HG03064 (cell line): Measurements from ENCODE around the gene MEG3.

Experiments
- ATAC-seq: cut with Tn5 transposase; IDR thresholded peaks from one replicate; pipeline ENCODE4 v1.9.1; 2021; ENCODE audit warnings: low read depth; ENCODE audit not compliant: unreplicated experiment

MEG3 gene

DNA sequence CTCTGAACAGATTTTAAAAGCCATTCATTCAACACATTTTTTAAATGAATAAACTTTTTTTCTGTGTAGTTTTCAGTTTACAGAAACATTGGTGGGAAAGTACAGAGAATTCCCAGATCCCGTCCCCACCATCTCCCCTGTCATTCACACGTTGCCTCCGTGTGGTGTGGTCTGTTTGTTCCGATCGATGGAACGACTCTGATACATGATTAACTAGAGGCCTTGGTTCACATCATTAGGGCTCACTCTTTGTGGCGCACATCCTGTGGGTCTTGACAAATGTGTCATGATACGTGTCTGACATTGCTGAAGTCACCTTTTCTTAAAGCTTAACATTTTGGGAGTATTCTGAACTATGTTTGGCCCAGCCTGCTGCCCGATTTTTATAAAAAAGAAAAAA is 18.5 kb downstream of the MEG3 start:
- ATAC-seq: no peak

DNA sequence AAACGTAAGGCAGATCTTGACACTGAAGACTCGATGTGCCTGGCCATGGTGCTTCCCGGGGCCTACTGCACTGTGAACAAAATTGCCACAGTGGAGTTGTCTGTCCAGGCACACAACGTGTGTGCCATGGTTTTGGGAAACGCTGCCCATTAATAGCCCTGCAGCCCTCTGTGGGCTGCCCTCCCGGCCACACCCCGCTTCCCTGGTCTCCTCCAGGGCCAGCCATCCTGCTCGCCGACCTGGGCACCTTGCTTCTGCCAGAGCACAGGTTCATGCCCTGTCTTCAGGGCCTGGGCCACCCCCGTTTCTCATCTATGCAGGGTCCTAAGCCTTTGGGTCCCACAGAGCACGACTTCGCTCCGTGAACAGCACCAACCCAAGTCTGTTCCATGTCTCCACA is 18.9 kb downstream of the MEG3 start:
- ATAC-seq: no peak

DNA sequence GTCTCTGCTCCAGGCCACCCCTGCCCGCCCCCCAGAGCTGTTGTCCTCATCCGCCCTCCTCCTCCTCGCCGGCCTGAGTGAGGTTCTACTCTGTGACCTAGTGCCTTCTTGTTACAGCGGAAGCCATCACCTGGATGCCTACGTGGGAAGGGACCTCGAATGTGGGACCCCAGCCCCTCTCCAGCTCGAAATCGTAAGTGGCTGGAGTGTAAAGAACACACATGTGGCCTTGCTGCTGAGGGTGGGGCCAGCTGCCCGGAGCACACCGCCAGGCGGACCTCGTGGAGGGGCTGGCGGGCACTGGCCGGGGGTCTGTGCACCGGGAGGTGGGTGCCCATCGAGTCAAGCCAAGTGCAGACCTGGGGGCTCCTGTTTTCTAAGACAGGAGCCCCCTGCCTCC is 19.4 kb downstream of the MEG3 start:
- no peak for ATAC-seq

DNA sequence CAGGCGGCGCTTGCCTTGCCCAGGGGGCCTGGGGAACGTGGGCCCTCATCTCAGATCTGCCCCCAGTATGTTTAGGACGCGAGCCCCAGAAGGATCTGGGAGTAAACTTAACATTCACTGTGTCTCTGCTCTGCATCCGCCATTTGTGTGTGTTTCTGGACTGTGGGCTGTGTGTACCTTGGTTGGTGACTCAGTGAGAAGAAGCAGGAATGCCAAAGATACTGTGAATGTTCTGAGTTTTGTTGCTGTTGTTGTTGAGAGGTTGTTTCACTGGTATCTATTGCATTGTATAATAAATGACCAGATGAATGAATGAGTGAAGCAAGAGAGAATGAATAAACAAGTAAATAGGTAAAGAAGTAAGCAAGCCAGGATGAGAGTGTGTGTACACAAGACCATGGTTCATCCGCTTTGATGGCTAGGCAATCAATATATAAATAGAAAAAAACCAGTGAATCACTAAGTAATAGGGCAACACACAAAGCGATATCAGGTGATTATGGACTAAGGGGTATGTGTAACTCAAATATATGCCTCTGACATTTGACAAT is 20.5 kb downstream of the MEG3 start:
- ATAC-seq: no peak

DNA sequence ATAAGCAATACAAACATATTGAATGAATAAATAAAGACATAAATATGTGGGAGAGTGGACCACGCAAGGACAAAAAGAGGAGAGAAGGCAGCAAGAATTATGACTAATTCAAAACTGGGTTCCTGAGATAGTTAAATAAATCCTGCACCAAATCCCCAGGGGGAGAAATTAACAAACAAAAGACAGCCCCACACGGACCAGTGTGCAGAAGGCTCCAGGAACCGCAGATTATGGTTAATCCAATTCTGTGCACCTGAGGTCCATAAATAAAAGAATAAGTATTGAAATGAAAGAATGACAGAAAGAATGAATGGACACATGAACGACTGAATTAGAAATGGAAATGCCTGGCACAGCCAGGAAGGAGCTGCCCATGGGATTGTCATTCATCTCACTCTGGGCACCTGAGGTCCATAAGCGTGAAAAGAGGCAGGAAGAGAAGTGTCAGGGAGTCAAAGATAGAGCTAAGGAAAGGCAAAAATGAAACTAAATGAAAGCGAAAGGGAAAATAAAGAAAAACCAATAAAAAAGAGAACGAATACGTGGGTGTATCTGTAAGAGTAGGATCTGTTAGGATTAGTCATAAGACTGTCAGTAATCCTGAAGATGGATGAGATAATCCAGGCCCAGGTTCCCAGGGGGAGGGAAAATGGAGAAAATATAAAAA is 23.3 kb downstream of the MEG3 start:
- ATAC-seq: no peak

DNA sequence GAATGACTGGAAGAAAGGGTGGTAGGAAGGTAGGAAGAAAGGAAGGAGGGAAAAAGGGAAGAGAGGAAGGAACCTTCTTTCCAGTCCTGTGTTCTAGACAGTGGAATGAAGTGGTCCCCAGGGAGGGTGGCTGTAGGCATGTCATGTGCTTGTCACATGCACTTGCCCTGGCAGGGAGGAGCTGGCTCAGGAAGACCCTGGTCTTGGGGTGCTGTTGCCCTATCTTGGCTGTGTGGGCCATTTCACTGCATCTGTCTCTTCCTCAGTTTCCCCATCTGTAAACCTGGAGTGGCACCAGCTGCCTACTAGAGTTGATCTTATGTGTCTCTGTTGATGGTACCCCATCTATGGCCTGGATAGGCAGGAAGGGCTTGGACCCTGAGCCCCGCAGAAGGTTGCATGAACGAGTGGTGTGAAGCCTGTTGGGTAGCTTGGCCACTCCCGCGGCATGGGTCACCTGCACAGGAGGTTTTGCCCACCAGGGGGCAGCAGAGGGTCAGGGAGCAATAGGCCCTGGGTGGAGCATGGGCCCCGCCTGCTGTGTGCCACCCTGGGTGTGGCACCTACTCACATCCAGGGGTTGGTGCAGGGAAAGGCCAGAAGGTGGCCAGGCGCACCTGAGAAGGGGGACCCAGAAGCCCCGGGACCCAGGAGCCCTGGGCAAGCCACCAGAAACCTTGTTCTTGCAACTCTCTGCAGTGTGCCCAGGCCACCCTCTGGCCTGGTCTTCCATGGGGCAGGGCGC is 25.1 kb downstream of the MEG3 start:
- no peak for ATAC-seq

DNA sequence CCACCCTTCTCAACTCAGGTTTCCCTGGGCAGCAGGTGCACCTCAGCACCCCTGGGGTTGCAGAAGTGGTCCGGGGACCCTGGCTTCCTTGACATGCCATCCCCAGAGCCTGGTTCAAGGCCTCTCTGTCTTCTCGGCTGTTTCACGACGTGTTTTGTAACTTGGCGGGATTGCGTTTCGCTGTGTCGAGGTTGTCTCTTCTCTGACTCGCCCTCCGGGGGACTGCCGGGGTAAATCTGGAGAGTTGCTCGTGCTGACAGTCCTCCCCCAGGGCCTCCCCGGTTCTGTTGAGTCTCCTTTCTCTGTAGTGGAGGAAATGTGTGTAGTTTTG is 25.6 kb downstream of the MEG3 start:
- no peak for ATAC-seq

DNA sequence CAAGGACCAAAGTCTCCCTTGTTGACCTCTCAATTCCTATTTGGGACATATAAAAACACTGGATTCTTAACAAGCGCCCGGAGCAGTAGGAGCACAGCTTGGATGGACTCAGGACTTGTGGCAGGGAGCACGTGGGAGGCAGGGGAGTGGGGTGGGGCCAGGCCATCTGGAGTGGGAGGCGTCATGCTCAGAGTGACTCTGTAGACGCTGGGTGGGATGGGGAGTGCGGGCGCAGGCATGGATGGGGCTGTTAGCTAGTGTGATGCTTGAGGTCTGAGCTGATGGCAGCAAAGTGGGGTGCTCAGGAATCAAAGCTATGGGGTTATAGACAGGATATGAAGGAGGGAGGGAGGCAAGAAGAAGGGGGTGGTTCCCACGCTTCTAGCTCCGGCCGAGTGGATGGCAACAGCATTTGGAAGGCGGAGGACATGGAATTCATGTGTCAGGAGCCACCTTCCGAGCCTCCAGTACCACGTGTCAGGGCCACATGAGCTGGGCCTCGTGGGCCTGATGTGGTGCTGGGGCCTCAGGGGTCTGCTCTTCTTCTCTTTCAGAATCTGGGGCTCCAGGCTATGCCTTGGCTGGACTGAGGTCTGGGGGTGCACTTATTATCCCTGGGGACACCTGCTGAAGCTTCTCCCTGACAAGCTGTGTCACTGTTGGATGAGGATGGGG is 26.2 kb downstream of the MEG3 start:
- no peak for ATAC-seq

DNA sequence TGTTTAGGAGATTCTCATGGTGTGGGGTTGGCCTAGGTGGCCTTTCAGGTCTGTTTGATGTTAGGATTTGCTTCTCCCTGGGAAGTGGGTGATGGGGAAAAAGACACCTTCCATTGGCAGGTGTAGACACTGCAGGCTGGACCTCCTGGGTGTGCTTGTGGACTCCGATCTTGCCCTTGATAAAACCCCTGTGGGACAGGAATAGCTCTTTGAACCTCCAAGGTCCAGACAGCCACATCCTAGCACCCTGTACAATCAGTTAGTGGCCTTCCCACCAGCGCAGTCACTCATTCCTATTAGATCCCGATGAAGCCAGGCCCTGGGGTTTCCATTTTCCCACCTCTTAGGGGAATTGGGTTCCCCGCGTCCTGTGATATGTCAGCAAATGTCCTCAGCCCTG is 28.5 kb downstream of the MEG3 start:
- no peak for ATAC-seq

DNA sequence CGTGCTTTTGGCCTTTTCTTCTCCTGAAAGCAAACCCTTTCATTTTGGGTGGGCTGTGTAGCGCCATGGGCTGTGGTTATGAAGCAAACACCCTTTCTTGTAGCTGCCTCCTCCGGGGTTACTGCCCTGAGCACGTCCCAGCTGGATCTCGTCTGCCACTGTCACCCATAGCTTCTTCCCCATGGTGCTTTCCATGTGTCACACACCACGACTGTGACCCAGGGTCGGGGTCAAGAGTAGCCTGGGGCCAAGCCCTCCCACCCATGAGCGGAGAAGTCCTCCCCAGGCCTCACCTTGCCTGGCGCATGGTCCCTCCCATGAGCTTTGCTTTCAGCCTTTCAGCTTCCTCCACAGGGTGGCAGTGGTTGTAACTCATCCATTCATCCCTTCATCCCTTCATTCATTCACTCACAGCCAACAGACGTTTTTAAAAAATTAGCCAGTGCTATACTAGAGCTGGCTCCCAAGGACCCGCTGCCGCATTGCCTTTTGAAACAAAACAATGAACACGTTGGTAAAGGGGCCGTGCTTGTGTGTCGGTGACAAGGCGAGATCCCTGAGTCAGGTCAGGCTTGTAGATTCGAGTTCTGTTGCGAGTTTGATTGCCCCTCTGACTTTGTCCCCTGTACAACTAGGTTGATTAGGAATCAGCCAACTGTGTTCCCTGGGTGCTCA is 29.5 kb downstream of the MEG3 start:
- no peak for ATAC-seq

DNA sequence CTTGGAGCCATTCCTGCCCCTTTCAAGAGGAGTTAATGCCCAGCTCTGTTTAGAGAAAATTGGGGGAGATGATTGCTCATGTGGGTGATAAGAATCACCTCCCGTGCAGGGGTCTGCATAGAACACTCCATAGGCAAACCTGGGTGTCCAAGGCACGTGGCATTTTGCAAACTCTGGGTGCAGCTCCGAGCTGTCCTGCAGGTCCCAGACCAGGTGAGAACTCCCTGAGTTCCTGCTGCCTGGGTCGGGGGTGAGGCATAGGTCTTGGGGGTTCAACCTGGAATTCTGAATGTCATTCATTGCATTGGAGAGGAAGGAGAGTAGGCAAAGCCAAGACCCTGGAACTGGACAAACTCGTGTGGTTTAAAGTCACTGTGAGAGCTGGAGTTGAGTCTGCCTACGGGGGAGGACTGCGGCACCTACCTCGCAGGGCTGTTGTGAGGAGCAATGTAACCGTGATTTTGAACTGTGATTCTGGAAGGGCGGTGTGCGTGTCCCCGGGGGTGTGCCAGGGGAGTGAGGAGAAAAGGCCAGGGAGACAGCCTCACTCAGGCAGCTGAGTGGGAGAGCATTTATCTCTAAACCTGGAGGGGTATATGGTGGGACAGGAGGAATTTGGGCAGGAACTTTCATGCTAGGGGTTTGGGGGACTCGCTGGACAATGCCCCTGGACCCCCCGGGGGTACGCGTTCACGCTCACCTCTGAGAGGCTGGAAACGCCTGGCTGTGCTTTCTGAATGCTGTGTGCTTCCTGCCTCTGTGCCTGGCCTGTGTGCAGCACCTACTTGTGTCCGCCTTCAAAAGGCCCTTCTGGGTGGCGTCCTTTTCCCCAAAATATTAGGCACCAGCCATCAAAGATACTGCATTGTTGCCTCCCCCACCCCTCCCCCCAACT is 30.4 kb downstream of the MEG3 start:
- no peak for ATAC-seq

DNA sequence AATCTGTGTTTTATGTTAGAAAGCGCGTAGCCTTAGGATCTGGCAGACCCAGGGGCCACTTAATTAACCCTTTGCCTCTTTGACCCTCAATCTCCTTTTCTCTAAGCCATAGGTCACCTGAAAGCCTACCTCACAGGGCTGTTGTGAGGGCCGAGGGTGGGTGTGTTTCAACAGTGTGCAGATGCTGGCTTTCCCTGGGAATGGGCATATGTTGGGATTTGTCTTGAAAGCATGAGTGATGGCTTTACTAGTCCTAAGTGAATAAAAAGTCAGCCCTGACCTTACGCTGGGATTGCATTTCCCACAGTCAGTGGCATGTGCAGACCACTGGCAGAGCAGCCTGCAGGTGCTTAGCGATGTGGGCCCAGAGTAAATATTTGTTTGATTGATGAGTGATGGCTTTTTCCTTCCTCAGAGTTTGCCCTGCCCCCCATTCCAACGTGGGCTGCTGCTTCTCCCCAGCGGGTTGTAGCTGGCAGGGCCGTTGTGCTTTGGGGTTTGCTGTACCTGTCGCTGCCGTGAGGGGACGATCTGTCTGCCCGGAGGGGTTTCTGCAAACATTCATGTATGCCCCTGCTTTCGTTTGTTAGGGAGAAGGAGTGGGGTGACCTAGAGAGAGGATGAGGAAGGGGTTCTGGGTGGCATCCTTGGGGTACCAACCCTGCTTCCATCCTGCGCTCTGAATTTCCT is 31.5 kb downstream of the MEG3 start:
- ATAC-seq: no peak

DNA sequence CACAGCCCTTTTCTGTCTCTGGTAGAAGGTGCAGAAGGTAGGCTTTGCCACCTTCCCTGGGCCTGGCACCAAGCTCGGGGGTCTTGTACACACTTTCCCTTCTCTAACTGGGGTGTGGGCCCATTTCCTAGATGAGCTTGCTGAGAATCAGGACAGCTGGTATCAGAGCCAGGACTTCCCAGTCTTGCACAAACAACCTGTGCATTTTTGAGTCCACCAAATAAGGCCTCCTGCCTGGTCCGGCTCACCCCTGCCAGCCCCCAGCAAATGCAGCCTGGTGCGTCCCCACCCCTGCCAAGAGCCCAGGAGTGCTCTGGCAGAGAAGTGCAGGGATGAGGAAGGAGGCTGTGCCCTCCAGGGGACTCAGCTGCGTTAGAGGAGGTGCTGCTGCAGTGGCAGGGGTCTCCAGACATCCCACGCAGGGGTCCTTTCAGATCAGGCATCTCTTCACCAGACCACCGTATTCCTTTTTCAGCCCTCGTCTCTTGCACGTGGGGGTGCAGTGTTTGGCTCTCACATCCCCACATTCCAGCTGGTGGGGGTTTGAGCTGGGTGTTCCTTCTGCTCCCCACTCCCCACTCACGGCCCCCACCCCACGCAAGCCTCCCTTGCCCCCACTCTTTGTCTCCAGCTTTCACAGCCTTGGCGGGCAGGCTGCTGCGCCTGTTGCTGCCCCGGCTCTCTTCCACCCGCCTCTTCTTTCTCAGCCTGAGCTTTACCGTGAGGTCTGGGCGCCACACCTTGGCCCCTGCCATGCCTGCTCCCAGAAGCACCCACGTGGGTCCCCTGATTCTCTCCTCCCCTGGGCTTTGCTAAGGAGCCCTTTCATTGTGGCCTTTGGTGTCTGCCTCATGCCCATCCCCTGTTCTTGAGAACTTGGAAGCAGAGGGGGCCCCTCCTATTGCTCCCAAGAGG is 32.3 kb downstream of the MEG3 start:
- no peak for ATAC-seq

DNA sequence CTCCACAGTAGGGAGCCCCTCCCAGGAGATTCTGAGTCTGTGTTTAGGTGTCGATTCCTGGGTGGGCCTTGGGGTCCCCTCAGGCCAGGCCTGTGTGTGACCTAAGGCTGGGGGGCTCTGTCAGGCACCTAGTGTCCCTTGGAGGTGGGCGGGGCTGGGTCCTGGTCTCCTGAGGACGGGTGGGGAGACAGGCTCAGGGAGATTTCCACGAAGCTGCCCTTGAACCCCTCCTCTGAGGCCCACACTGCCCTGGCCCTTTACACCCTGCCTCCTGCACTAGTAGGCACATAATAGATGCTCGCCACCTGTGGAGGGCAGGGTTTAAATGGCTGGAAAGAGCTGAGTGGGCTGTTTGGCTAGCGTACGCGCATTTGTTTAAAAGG is 32.9 kb downstream of the MEG3 start:
- ATAC-seq: no peak

DNA sequence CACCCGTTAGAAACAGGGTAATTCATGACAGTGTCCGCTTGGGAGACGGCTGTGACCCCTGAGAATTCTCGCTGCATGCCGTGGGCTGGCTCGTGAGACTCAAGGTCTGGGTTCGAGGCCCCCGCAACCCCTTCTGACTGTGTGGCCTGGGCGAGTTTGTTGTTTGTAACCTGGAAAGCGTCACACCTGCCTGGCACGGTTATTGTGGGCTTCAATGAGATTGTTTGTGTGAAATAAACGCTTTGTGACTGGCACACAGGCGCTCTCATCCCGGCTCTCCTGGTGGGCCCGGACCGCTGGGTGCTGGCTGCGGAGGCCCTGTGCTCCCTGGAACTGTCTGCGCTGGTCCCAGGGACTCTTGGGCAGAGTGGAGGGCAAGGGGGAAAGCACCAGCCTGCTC is 33.9 kb downstream of the MEG3 start:
- ATAC-seq: no peak

DNA sequence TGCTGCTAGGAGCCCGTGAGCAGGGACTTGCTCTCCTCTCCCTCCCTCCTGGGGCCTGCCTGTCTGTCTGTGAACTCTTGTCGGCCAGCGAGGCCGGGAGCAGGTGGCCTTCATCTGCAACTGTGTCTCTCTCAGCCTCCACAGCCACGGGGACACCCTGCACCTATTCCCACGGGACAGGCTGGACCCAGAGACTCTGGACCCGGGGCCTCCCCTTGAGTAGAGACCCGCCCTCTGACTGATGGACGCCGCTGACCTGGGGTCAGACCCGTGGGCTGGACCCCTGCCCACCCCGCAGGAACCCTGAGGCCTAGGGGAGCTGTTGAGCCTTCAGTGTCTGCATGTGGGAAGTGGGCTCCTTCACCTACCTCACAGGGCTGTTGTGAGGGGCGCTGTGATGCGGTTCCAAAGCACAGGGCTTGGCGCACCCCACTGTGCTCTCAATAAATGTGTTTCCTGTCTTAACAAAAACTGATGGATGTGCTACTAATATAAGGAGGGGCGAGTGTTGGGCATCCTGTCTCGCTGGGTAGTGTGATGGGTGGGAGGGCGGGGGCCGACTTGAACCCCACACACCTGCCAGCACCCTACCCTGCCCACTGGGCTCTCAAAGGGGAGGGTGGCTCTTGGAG is 34.8 kb downstream of the MEG3 start:
- no peak for ATAC-seq

DNA sequence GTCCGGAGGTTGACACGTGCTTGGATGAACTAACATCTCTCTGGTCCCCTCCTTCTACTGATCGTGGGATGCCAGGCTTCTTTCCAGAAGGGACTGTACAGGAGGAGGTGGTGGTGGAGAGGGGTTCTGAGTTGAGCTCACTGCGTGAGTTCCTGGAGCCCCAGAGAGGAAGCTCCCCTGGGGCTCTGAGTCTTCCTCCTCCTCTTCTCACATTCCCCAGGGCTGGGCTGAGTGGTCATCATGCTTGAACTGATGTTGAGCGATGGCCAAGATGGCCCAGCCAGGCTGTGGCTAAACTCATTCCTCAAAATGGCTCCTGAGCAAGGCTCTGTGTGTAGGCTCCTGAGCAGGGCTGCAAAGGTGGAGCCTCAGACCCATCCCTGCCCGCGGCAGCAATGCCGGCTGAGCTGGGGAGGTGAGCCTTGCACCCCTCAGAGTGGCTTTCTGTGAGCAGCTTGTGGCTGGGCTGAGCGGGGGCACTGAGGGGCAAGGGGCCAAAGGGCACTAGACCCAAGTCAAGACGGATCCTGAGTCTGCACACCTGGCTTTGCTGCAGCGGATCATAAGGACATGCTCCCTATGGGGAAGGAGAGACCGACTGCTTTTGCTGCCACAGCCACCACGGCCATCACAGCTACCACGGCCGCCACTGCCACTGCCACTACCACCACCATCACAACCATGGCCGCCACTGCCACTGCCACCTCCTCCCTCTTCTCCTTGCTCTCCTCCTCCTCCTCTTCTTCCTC is 35.4 kb downstream of the MEG3 start:
- no peak for ATAC-seq

DNA sequence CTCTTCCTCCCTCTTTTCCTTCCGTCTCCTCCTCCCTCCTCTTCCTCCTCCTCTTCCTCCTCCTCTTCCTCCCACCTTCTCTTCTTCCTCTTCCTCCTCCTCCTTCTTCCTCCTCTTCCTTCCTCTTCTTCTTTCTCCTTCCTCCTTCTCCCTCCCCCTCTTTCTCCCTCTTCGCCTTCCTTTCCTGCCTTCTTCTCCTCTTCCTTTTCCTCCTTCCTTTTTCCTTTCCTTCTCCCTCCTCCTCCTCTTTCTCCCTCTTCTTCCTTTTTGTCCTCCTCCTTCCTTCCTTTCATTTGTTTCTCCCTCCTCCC is 36.0 kb downstream of the MEG3 start:
- no peak for ATAC-seq
